OCI-LY1 (cell line): ENCODE measurements around the gene KRTAP25-1.

Experiments
- EZH2 ChIP-seq: fragments of 200-600 bp; sonication (generic), shearing (Covaris generic); IDR thresholded peaks from 2 replicates; pipeline ENCODE4 v1.8.0; 2017; ENCODE audit warnings: borderline replicate concordance, mixed run types, mild to moderate bottlenecking, antibody characterized with exemption, low read length, moderate library complexity, mixed read lengths
- TF ChIP-seq, protein P1 (sequence below): fragments of 200-600 bp; sonication (generic), shearing (Covaris generic); IDR thresholded peaks from 2 replicates; pipeline ENCODE4 v1.5.1; 2017; ENCODE audit warnings: mild to moderate bottlenecking, antibody characterized with exemption, low read length, moderate library complexity, mixed read lengths

GRCh38 chr21:30249936-30250335 lies 39.4 kb downstream of the KRTAP25-1 start:
- TF ChIP-seq, protein P1, sequence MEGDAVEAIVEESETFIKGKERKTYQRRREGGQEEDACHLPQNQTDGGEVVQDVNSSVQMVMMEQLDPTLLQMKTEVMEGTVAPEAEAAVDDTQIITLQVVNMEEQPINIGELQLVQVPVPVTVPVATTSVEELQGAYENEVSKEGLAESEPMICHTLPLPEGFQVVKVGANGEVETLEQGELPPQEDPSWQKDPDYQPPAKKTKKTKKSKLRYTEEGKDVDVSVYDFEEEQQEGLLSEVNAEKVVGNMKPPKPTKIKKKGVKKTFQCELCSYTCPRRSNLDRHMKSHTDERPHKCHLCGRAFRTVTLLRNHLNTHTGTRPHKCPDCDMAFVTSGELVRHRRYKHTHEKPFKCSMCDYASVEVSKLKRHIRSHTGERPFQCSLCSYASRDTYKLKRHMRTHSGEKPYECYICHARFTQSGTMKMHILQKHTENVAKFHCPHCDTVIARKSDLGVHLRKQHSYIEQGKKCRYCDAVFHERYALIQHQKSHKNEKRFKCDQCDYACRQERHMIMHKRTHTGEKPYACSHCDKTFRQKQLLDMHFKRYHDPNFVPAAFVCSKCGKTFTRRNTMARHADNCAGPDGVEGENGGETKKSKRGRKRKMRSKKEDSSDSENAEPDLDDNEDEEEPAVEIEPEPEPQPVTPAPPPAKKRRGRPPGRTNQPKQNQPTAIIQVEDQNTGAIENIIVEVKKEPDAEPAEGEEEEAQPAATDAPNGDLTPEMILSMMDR = no peak
- no peak for TF ChIP-seq EZH2
